Measurements from ENCODE around the gene ARHGAP26. TPM values are rescaled to one million over a fixed set of nuclear protein-coding genes. Genes with fewer than 3 reads are reported as not detected.
A peak's percentile ranks its signal among the peaks of the same experiment; 100 is the strongest.

The ARHGAP26 gene
- total and polyA plus RNA-seq, 2 of the 4 experiments (the other 2 are of a cell fraction) = 0.54 to 0.56 TPM

- no CpG with 5 or more reads among the region's 2 CpGs for whole genome bisulfite sequencing, 2 experiments (ENCODE audit: extremely low coverage in 2 of 2, insufficient read length in 1 of 2)
- Histone ChIP-seq H2BK120ac (ENCODE audit: low read depth, low read length) (no peak overlapping the region), H4K91ac (ENCODE audit: insufficient read depth, low read depth, low read length) (no peak overlapping the region), H3K4ac (ENCODE audit: low read depth, low read length) (no peak overlapping the region), H2BK15ac (ENCODE audit: low read depth, low read length) (peak overlapping the region; percentile 77), H3K79me1 (ENCODE audit: low read depth in 1 of 2, low read length in 2 of 2) (no peaks in the 10 kb centered on the region), H2AFZ (replicated peaks; ENCODE audit: low read length, poor library complexity) (no peak overlapping the region), H2AK9ac (replicated peaks; ENCODE audit: low read depth, low read length, poor library complexity) (no peak overlapping the region), H3K14ac (replicated peaks; ENCODE audit: low read depth, low read length) (no peak overlapping the region), H3K4me3 (ENCODE audit: insufficient read depth, low read depth, low read length) (no peak overlapping the region), H4K5ac (ENCODE audit: low read depth, low read length) (no peak overlapping the region), H4K20me1 (ENCODE audit: insufficient read depth, low read length) (no peaks in the 10 kb centered on the region), H4K8ac (ENCODE audit: low read depth in 2 of 2, low read length in 2 of 2) (no peak overlapping the region), H3K23ac (ENCODE audit: low read depth, low read length) (no peak overlapping the region), H3K36me3 (ENCODE audit: control insufficient read depth, insufficient read depth, low read length) (no peaks in the 10 kb centered on the region), H2BK5ac (ENCODE audit: low read depth, low read length, poor library complexity, severe bottlenecking) (peak overlapping the region; percentile 58), H3K9me3 (ENCODE audit: control insufficient read depth, insufficient read depth, low read length) (no peaks in the 10 kb centered on the region), H3K27ac (ENCODE audit: insufficient read depth, low read length) (no peak overlapping the region), H3K4me2 (ENCODE audit: low read depth, low read length) (no peak overlapping the region), H3K9me1 (ENCODE audit: insufficient read depth, low read length) (peaks cover 15% of the 10 kb centered on the region), H3K18ac (ENCODE audit: low read depth, low read length) (no peak overlapping the region), H2BK20ac (ENCODE audit: low read depth, low read length) (peak overlapping the region; percentile 38), H3K4me1 (ENCODE audit: control insufficient read depth, insufficient read depth, low read length) (peaks cover 21% of the 10 kb centered on the region), H3K56ac (ENCODE audit: extremely low read depth, insufficient read depth, low read length) (no peak overlapping the region), H3K9ac (ENCODE audit: low read depth, low read length) (no peak overlapping the region), H2AK5ac (ENCODE audit: low read depth, low read length) (peak overlapping the region; percentile 40), H3K27me3 (ENCODE audit: control insufficient read depth, insufficient read depth, low read length) (no peaks in the 10 kb centered on the region)
- dilution Hi-C loops (cut with HindIII; ENCODE audit: low sequenced_read_pairs, unreplicated experiment) = no loop called here
- in situ Hi-C loops (cut with MboI; ENCODE audit: low sequenced_read_pairs) = no loop called here
- ATAC-seq (ENCODE audit: low read depth) (no peak), DNase-seq (no peak)
- ChIA-PET CTCF (no interaction called here), POLR2A (ENCODE audit: unreplicated experiment) (no interaction called here)
- TF ChIP-seq RCOR1 (IDR thresholded peaks at IDR 0.05; ENCODE audit: insufficient replicate concordance, low read length) (no peak), MAFK (IDR thresholded peaks at IDR 0.05; ENCODE audit: low read depth, low read length) (no peak), CHD1 (IDR thresholded peaks at IDR 0.05; ENCODE audit: low read depth, low read length) (no peak), FOS (IDR thresholded peaks at IDR 0.05; ENCODE audit: low read depth, low read length) (no peak), BHLHE40 (IDR thresholded peaks at IDR 0.05; ENCODE audit: low read depth, low read length) (no peak), CEBPB (IDR thresholded peaks at IDR 0.05; ENCODE audit: low read depth, low read length) (no peak), CTCF (conservative IDR thresholded peaks at IDR 0.05; ENCODE audit: low read depth, low read length) (no peak), USF2 (IDR thresholded peaks at IDR 0.05; ENCODE audit: low read depth, low read length) (no peak), RFX5 (IDR thresholded peaks at IDR 0.05; ENCODE audit: low read depth, low read length) (no peak), POLR2A (IDR thresholded peaks at IDR 0.05; ENCODE audit: low read depth, low read length) (no peak), RAD21 (IDR thresholded peaks at IDR 0.05; ENCODE audit: low read length) (no peak), MXI1 (IDR thresholded peaks at IDR 0.05; ENCODE audit: borderline replicate concordance, low read depth, low read length) (no peak), SMC3 (IDR thresholded peaks at IDR 0.05; ENCODE audit: low read depth, low read length) (no peak)
- intact Hi-C loops (cut with micrococcal nuclease) = no loop called here
- no TSS peak for BruUV-seq (replicated peaks)
Observed at GRCh38 chr5:142821034-142821732, 51.0 kb downstream of the ARHGAP26 start.
